GM12875 (cell line): ENCODE results near the gene ZSCAN32.
A peak's percentile ranks its signal among the peaks of the same experiment; 100 is the strongest.

Experiments used
- H3K4me3 ChIP-seq: one replicate; pipeline ENCODE4 v1.5.1; 2011; ENCODE audit warnings: low read depth, low read length, control low read depth
- CTCF ChIP-seq: IDR thresholded peaks from 2 replicates; pipeline ENCODE4 v1.5.1; 2011; ENCODE audit warnings: low read depth, mild to moderate bottlenecking, control low read depth, inconsistent platforms, low read length, moderate library complexity, borderline replicate concordance; ENCODE audit not compliant: insufficient read depth

The ZSCAN32 gene

GRCh38 chr16:3377917-3378316 lies 22.9 kb downstream of the ZSCAN32 start:
- no peak overlapping the region for H3K4me3 ChIP-seq
- no peak for TF ChIP-seq CTCF

- TF ChIP-seq CTCF, result no peak
Observed at GRCh38 chr16:3375680-3376079, 25.1 kb downstream of the ZSCAN32 start.

GRCh38 chr16:3369073-3369472 lies 31.7 kb downstream of the ZSCAN32 start:
- H3K4me3 ChIP-seq, result no peak overlapping the region
- no peak for TF ChIP-seq CTCF

More at GRCh38 chr16:3375680-3376079, 25.1 kb downstream of the ZSCAN32 start:
- H3K4me3 ChIP-seq, result no peak overlapping the region

GRCh38 chr16:3364774-3365427 lies 35.9 kb downstream of the ZSCAN32 start:
- H3K4me3 ChIP-seq, result peak overlapping the region; percentile 59
- TF ChIP-seq CTCF, result no peak

- no peak overlapping the region for H3K4me3 ChIP-seq
- TF ChIP-seq CTCF, result no peak
Observed at GRCh38 chr16:3363793-3364192, 37.0 kb downstream of the ZSCAN32 start.

GRCh38 chr16:3362931-3363330 lies 37.9 kb downstream of the ZSCAN32 start:
- H3K4me3 ChIP-seq, result no peak overlapping the region
- TF ChIP-seq CTCF, result no peak

GRCh38 chr16:3358871-3359270 lies 41.9 kb downstream of the ZSCAN32 start:
- no peak overlapping the region for H3K4me3 ChIP-seq
- TF ChIP-seq CTCF, result no peak
